Germinal center (tissue), 1 donor: ENCODE results near the gene S100A14.
"Not testable (repeated sequence)": the region's sequence is repeated elsewhere in the genome, so short reads cannot be mapped to it uniquely, and the experiment has no call there.

ENCODE experiments used
- DNase-seq: peaks from one replicate; pipeline ENCODE4 v3.0.0; 2012; ENCODE audit warnings: mixed read lengths, low spot score

The S100A14 gene

DNA sequence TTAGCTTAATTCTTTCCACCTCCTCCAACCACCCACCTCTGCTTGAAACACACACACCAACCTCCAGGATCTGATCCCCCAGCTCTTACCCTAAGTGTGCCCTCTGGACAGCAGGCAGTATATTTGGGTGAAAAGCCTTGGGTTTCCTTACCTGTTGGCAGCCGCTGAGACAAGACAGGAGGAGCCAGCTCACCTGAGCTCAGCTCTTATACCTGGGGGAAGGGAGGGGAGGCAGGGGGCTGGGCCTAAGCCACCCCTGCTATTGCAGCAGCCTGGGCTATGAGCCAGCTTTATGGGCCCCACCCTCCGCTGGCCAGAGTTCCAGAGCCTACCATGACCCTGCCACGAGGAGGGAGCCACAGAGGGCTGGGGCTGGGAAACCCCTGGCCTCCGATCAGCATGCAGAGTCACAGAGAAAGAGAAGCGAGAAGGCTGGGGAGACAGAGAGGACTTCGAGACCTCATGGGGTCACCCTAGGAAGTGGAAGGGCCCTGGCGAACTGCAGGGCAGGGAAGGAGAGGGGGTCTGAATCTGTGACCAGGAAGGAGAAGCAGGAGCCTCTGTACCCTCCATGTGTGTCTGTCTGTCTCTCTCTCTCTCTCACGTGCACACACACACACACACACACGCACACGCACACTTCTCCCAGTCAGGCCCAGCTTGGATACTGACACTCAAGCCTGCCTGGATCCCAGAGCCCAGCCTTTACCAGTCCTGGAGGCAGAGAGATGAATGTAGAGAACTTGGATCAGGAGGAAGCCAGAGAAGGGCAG is at the start of gene S100A14:
Gene S100A14, minus strand, starts transcription at position 182 of the 773 bp plus-strand sequence. CDS start 467 bp downstream, outside the sequence.
- no peak for DNase-seq

DNA sequence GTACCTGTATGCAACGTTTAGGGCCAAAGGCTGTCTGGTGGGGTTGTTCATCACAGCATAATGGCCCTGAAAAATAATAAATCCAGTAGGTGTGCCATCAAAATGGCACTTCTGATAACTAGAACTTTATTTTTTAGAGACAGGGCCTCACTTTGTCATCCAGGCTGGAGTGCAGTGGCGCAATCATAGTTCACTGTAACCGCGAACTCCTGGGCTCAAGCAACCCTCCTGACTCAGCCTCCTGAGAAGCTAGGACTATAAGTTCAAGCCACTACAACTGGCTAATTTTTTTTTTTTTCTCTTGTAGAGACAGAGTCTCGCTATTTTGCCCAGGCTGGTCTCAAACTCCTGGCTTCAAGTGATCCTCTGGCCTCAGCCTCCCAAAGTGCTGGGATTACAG is 47.1 kb upstream of the S100A14 start:
- DNase-seq = no peak

GRCh38 chr1:153662269-153662668 is 46.1 kb upstream of the S100A14 start:
- no peak for DNase-seq

DNA sequence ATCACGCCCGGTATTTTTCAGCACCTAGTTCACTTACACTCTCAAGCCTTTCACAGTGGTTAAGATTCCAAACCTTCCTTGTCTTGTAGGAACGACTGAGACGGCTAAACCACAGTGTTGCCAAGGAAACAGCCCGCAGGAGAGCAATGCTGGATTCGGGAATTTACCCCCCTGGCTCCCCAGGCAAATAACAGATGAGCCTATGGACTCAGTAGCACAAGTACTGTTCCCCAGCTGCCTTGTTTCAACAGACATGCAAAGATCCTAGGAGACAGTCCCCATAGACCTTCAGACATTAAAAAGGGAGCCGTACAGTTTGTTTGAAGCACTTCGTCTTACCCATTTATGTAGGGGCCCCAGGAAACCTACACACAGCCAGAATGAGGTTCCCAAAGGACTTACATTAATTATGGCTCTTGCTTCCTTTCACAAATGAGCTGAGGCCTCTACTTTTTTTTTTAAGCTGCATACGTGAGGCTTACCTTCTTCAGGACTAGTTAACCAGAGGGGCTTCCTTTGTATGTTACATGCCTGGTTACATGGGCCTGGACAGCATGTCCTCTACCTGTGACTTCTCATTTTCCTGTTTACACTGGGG is 45.1 kb upstream of the S100A14 start:
- no peak for DNase-seq

DNA sequence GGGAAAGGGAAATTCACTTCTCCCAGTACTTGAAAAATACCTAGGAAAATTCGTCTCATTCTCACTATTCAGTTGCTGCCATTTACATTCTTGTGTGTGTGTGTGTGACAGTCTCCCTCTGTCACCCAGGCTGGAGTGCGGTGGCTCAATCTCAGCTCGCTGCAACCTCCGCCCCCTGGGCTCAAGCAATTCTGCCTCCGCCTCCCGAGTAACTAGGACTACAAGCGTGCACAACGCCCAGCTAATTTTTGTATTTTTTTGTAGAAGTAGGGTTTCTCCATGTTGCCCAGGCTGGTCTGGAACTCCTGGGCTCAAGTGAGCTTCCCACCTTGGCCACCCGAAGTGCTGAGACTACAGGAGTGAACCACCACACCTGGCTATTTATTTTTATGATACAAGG is 43.5 kb upstream of the S100A14 start:
- DNase-seq = no peak

DNA sequence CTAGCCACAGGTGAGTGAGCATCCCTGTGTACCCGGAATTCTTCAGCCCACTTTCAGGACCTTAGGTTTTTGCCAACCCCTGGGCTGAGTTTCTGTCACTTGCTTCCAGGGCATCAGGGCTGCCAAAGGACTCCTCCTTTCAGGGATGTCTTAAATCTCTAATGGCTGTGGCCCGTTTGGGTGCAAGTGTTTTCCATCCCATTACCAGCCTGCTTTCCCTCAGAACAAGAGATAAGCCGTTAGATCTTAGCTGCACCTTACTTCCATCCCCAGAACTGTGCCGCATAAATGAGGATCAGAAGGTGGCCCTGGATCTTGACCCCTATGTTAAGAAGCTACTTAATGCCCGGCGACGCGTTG is 43.0 kb upstream of the S100A14 start:
- no peak for DNase-seq

GRCh38 chr1:153658400-153659174 is 42.5 kb upstream of the S100A14 start, which contains the start of gene SNAPIN:
Gene SNAPIN, plus strand, starts transcription at chr1:153658703. Its CDS starts 41 bp downstream, at chr1:153658744.
- peak; percentile 92 for DNase-seq

DNA sequence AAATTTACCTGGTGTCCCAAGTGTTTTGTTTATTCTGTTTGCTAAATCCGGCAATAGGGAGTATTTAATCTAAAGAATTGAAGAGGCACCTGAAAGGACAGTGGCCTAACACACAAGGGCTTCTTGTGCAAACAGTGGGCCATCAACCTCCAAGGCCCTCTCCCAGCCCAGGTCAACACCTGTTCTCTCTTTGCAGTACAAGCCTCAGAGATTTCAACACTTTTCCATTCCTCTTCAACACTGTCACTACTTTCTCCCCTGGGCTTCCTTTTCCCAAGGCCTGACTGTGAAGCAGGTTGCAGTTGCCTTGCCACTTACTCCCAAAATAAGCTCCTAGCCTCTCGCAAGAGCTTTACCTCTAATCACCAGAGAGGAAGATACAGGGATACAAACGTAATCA is 39.2 kb upstream of the S100A14 start:
- no peak for DNase-seq

DNA sequence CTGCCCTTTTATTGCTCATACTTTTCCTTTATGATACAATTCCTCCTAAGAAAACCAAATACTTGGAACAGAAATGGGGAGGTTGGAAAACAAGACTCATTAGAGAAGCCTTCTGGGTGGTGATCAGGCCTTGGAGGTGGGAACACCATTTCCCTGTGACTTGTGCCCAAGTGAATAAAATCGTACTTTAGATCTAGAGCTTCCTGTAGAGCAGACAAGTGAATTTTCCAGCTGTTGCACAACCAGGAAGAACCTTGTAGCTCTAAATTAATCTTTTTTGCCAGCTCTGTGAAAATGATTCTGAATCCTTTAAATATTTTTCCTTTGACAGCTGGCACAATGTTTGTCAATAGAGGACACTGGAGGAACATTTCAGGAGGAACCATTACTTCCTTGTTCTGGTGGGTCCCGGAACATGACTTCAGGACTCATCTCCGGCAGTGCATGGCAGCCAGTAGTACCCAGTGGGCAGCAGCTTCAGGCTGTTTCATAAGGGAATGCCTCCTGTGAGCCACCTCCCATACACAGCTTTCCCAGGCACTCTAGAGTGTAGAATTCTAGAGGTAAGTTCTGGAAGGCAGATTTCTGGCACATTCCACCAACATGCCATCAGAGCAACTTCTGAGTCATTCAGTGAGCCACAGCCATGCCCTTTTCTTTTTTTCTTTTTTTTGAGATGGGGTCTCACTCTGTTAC is 36.8 kb upstream of the S100A14 start:
- no peak for DNase-seq

- DNase-seq = no peak
Observed at GRCh38 chr1:153651771-153652170, 35.6 kb upstream of the S100A14 start.

GRCh38 chr1:153649863-153650235 is 33.7 kb upstream of the S100A14 start:
- no peak for DNase-seq

GRCh38 chr1:153649137-153649862 is 33.2 kb upstream of the S100A14 start:
- no peak for DNase-seq

GRCh38 chr1:153648000-153648643 is 32.0 kb upstream of the S100A14 start:
- DNase-seq = no peak

DNA sequence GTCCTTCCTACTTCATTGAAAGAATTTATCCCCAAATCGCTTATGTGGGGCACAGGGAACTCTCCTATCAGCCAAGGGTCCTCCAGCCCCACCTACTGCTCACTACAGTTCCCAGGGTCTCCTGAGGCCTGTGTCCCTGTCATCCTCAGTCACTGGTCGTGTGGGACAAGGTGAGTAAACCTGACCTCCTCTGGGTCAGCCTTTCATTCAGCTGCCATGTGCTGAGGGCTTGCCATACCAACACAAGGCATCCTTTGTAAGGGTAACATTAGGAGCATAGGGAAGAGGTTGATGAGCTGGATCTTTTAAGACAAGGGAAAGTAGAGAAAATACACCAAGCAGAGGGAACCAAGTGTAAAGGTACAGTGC is 31.2 kb upstream of the S100A14 start:
- DNase-seq = no peak

- no peak for DNase-seq
Observed at GRCh38 chr1:153646672-153647345, 30.7 kb upstream of the S100A14 start.

DNA sequence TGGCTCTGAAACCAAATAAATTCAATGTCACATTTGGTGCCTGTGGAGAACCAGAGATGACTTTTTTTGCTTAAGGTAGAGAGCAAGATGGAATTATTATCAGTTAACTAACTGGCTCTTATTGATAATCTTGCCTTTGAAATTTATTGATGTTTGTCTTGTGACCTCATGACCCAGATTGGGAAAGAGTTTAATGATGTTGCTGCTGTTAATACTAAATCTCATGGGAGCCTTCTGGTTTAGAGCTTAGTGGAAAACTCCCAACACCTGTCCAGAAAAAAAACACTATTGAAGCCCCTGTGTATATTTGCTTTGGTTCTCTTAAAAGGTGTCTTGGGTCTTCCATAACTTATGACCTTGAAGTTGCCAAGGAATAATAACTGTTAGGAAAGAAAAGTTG is 27.7 kb upstream of the S100A14 start:
- DNase-seq = no peak

- DNase-seq = no peak
Observed at GRCh38 chr1:153643100-153643499, 27.0 kb upstream of the S100A14 start.

DNA sequence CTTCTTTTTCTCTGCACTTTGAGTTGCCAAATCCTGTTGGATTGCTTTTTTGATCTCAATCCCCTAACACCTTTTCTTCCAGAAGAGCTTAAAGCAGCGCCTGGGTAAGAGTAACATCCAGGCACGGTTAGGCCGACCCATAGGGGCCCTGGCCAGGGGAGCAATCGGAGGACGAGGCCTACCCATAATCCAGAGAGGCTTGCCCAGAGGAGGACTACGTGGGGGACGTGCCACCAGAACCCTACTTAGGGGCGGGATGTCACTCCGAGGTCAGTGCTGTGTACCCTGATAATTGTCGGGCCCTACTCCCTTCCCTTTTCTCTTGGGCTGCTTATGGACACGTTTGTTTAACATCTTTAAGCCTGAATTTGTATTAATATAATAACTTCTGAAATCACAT is 26.0 kb upstream of the S100A14 start:
- DNase-seq = no peak

GRCh38 chr1:153640861-153641260 is 24.7 kb upstream of the S100A14 start:
- no peak for DNase-seq

DNA sequence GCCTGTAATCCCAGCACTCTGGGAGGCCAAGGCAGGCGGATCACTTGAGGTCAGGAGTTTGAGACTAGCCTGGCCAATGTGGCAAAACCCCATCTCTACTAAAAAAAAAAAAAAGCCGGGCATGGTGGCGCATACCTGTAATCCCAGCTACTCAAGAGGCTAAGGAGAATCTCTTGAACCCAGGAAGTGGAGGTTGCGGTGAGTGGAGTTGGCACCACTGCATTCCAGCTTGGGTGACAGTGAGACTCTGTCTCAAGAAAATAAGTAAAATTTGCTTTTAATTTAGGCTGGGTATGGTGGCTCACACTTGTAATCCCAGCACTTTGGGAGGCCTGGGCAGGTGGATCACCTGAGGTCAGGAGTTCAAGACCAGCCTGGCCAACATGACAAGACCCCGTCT is 24.1 kb upstream of the S100A14 start:
- not testable (repeated sequence) for DNase-seq

- DNase-seq = no peak
Observed at GRCh38 chr1:153639280-153639679, 23.2 kb upstream of the S100A14 start.
